ENCODE results near the gene WDR1. TPM values are rescaled to one million over a fixed set of nuclear protein-coding genes. Genes with fewer than 3 reads are reported as not detected.

Gene WDR1
- total and polyA plus RNA-seq, 3 experiments from 2014 or later, result 377 to 409 (median 409) TPM

DNA sequence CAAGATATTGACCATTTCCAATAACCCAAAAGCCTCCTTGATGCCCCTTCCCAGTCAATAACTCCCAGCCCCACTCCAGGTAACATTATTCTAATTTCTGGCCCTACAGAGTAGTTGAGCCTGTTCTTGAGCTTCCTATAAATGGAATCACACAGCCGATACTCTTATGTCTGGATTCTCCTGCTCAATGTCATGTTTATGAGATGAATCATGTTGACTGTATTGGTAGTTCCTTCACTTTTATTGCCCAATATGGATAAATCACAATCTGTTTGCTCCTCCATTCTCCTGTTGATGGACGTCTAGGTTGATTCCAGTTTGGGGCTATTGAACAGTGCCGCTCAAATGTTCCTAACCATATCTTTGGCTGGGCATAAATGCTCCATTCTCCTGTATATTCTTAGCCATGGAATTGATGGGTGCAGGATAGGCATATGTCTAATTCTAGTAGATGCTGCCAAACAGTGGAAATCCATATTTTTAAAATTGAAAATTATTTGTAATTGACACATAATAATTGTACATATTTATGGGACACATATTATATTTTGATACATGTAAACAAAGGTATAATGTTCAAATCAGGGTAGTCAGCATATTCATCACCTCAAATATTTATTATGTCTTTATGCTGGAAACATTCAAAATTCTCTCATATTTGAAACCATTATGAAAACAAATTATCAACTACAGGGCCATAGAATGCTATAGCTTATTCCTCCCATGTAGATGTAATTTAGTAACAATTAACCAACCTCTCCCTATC, 54.8 kb downstream of the WDR1 start:
- Mint-ChIP-seq H3K36me3 (peaks cover 7 to 66% (median 28%) of the 10 kb centered on the region in 3 donors), H3K4me1 (no peaks in the 10 kb centered on the region), H3K4me3 (no peak overlapping the region), H3K9me3 (no peaks in the 10 kb centered on the region), H3K27me3 (peaks cover 0 to 2% of the 10 kb centered on the region in 2 donors), H3K27ac (peak overlapping the region in 1 of 8 donors; percentile 28)
- peaks cover 11% of the 10 kb centered on the region for H3K36me3 ChIP-seq (ENCODE audit: insufficient read depth, low read length)
- ChIA-PET CTCF (no interaction called here), POLR2A (no interaction called here)
- no peaks in the 10 kb centered on the region for H3K4me1 ChIP-seq (ENCODE audit: insufficient read depth, low read length)
- no peaks in the 10 kb centered on the region for H3K27me3 ChIP-seq (ENCODE audit: insufficient read depth, low read length, poor library complexity, severe bottlenecking)
- DNase-seq, result no peak
- H3K4me3 ChIP-seq (ENCODE audit: low read length), result no peak overlapping the region
- no peaks in the 10 kb centered on the region for H3K9me3 ChIP-seq (ENCODE audit: low read length)
- H3K27ac ChIP-seq (ENCODE audit: low read depth, low read length), result no peak overlapping the region

DNA sequence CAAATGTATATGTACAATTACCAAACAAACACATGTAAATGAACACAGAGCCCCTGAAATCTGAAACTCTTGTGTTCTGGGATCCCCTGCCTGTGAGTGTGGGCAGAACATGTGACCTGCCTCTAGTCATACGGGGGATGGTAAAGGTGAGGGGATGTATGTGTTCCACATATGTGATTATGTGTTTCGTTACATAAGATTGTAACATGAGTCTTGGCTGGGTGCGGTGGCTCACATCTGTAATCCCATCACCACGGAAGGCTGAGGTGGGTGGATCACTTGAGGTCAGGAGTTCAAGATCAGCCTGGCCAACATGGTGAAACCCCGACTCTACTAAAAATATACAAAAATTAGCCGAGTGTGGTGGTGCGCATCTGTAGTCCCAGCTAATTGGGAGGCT, 58.2 kb downstream of the WDR1 start:
- Mint-ChIP-seq H3K4me3 (no peak overlapping the region), H3K36me3 (peaks cover 13 to 37% (median 24%) of the 10 kb centered on the region in 3 donors), H3K27ac (no peak overlapping the region), H3K9me3 (no peaks in the 10 kb centered on the region), H3K27me3 (no peaks in the 10 kb centered on the region), H3K4me1 (no peaks in the 10 kb centered on the region)
- Histone ChIP-seq H3K9me3 (ENCODE audit: low read length) (no peaks in the 10 kb centered on the region), H3K4me1 (ENCODE audit: insufficient read depth, low read length) (no peaks in the 10 kb centered on the region), H3K27ac (ENCODE audit: low read depth, low read length) (no peak overlapping the region), H3K4me3 (ENCODE audit: low read length) (no peak overlapping the region), H3K27me3 (ENCODE audit: insufficient read depth, low read length, poor library complexity, severe bottlenecking) (no peaks in the 10 kb centered on the region), H3K36me3 (ENCODE audit: insufficient read depth, low read length) (no peaks in the 10 kb centered on the region)
- no peak for DNase-seq
- CTCF ChIA-PET, result no interaction called here
- POLR2A ChIA-PET, result no interaction called here

DNA sequence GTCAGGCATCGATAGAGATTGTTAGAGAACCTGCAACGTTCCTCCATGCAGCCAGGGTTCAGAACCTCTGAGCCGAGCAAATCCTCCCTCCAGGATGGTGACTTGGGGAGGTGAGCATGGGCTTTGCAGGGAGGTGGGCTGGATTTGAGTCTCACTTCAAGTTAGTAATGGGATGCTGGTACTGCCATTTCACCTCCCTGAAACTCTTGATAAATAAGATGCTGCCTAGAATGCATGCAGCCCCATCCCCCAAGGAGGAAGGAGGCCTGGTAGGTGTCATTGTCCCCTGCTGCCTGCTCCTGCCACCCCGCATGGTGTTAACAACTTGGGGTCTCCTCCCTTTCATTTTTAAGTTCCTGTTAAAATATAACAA, 59.6 kb downstream of the WDR1 start:
- H3K27ac Mint-ChIP-seq, result peak overlapping the region in 1 of 8 donors; percentile 29
- Histone ChIP-seq H3K4me1 (ENCODE audit: insufficient read depth, low read length) (no peaks in the 10 kb centered on the region), H3K27me3 (ENCODE audit: insufficient read depth, low read length, poor library complexity, severe bottlenecking) (no peaks in the 10 kb centered on the region), H3K27ac (ENCODE audit: low read depth, low read length) (no peak overlapping the region), H3K4me3 (ENCODE audit: low read length) (no peak overlapping the region), H3K9me3 (ENCODE audit: low read length) (no peaks in the 10 kb centered on the region), H3K36me3 (ENCODE audit: insufficient read depth, low read length) (no peaks in the 10 kb centered on the region)
- peaks cover 13 to 26% (median 25%) of the 10 kb centered on the region in 3 donors for H3K36me3 Mint-ChIP-seq
- H3K4me3 Mint-ChIP-seq, result no peak overlapping the region
- no peaks in the 10 kb centered on the region for H3K9me3 Mint-ChIP-seq
- H3K27me3 Mint-ChIP-seq, result no peaks in the 10 kb centered on the region
- no peak for DNase-seq
- POLR2A ChIA-PET, result no interaction called here
- CTCF ChIA-PET, result no interaction called here
- no peaks in the 10 kb centered on the region for H3K4me1 Mint-ChIP-seq

DNA sequence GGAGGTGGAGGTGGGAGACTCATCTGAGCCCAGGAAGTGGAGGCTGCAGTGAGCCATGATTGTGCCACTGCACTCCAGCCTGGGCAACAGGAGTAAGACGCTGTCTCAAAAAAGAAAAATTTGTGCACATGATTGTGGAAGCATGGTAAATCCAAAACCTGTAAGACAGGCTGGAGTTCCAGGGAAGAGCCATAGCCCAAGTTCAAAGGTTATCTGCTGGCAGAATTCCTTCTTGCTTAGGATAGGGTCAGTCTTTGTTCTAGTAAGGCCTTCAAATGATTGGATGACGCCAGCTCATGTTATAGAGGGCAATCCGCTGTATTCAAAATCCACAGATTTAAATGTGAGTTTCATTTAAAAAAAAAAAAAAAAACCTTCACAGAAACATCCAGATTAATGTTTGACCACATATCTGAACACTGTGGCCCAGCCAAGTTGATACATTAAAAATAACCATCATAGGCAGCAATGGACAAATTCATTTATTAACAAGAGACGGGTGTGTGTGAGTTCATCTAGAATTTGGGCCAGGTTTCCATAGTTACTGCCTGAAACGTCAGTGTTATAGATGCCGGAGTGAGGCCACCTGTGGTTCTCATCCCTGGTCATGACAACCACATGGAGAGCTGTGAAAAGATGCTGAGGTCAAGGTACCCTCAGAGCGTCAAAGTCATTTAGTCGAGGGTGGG, 60.1 kb downstream of the WDR1 start:
- peaks cover 0 to 3% of the 10 kb centered on the region in 2 donors for H3K27me3 Mint-ChIP-seq
- no peaks in the 10 kb centered on the region for H3K4me1 ChIP-seq (ENCODE audit: insufficient read depth, low read length)
- H3K4me3 ChIP-seq (ENCODE audit: low read length), result no peak overlapping the region
- DNase-seq, result no peak
- peaks cover 13 to 23% (median 23%) of the 10 kb centered on the region in 3 donors for H3K36me3 Mint-ChIP-seq
- H3K27ac Mint-ChIP-seq, result no peak overlapping the region
- no peaks in the 10 kb centered on the region for H3K4me1 Mint-ChIP-seq
- no peak overlapping the region for H3K27ac ChIP-seq (ENCODE audit: low read depth, low read length)
- CTCF ChIA-PET, result no interaction called here
- POLR2A ChIA-PET, result no interaction called here
- H3K4me3 Mint-ChIP-seq, result no peak overlapping the region
- H3K27me3 ChIP-seq (ENCODE audit: insufficient read depth, low read length, poor library complexity, severe bottlenecking), result no peaks in the 10 kb centered on the region
- no peaks in the 10 kb centered on the region for H3K9me3 ChIP-seq (ENCODE audit: low read length)
- H3K36me3 ChIP-seq (ENCODE audit: insufficient read depth, low read length), result no peaks in the 10 kb centered on the region
- no peaks in the 10 kb centered on the region for H3K9me3 Mint-ChIP-seq

DNA sequence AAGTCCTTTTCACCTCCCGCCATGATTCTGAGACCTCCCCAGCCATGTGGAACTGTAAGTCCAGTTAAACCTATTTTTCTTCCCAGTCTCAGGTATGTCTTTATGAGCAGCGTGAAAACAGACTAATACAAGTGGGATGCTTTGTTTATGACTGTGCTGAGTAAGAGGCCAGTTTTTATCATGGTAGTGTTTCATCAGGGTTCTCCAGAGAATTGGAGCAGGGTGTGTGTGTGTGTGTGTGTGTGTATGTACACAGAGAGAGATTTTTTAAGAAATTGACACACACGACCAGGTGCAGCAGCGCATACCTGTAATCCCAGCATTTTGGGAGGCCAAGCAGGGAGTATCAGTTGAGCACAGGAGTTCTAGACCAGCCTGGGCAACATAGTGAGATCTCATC, 60.7 kb downstream of the WDR1 start:
- Mint-ChIP-seq H3K4me3 (no peak overlapping the region), H3K9me3 (no peaks in the 10 kb centered on the region), H3K27me3 (peaks cover 0 to 3% of the 10 kb centered on the region in 2 donors), H3K27ac (peak overlapping the region in 1 of 8 donors; percentile 58), H3K36me3 (peaks cover 13 to 20% (median 18%) of the 10 kb centered on the region in 3 donors), H3K4me1 (no peaks in the 10 kb centered on the region)
- Histone ChIP-seq H3K4me3 (ENCODE audit: low read length) (no peak overlapping the region), H3K27ac (ENCODE audit: low read depth, low read length) (no peak overlapping the region), H3K4me1 (ENCODE audit: insufficient read depth, low read length) (no peaks in the 10 kb centered on the region), H3K9me3 (ENCODE audit: low read length) (no peaks in the 10 kb centered on the region), H3K36me3 (ENCODE audit: insufficient read depth, low read length) (no peaks in the 10 kb centered on the region), H3K27me3 (ENCODE audit: insufficient read depth, low read length, poor library complexity, severe bottlenecking) (no peaks in the 10 kb centered on the region)
- POLR2A ChIA-PET, result no interaction called here
- DNase-seq, result no peak
- CTCF ChIA-PET, result no interaction called here

GRCh38 chr4:10054571-10055041, 62.0 kb downstream of the WDR1 start:
- Mint-ChIP-seq H3K27ac (no peak overlapping the region), H3K36me3 (peaks cover 11 to 22% (median 15%) of the 10 kb centered on the region in 3 donors), H3K4me1 (no peaks in the 10 kb centered on the region), H3K27me3 (peaks cover 3% of the 10 kb centered on the region in 2 donors), H3K4me3 (no peak overlapping the region), H3K9me3 (no peaks in the 10 kb centered on the region)
- no peaks in the 10 kb centered on the region for H3K36me3 ChIP-seq (ENCODE audit: insufficient read depth, low read length)
- no peaks in the 10 kb centered on the region for H3K27me3 ChIP-seq (ENCODE audit: insufficient read depth, low read length, poor library complexity, severe bottlenecking)
- DNase-seq, result no peak
- no peaks in the 10 kb centered on the region for H3K4me1 ChIP-seq (ENCODE audit: insufficient read depth, low read length)
- no peak overlapping the region for H3K27ac ChIP-seq (ENCODE audit: low read depth, low read length)
- ChIA-PET POLR2A (no interaction called here), CTCF (no interaction called here)
- H3K4me3 ChIP-seq (ENCODE audit: low read length), result no peak overlapping the region
- H3K9me3 ChIP-seq (ENCODE audit: low read length), result no peaks in the 10 kb centered on the region

GRCh38 chr4:10053635-10054453, 62.8 kb downstream of the WDR1 start:
- H3K9me3 ChIP-seq (ENCODE audit: low read length), result no peaks in the 10 kb centered on the region
- H3K4me3 Mint-ChIP-seq, result no peak overlapping the region
- H3K36me3 ChIP-seq (ENCODE audit: insufficient read depth, low read length), result no peaks in the 10 kb centered on the region
- peak overlapping the region in 1 of 8 donors; percentile 72 for H3K27ac Mint-ChIP-seq
- H3K4me1 Mint-ChIP-seq, result peaks cover 0 to 5% (median 4%) of the 10 kb centered on the region in 3 donors
- ChIA-PET CTCF (no interaction called here), POLR2A (no interaction called here)
- H3K27me3 ChIP-seq (ENCODE audit: insufficient read depth, low read length, poor library complexity, severe bottlenecking), result no peaks in the 10 kb centered on the region
- H3K27me3 Mint-ChIP-seq, result peaks cover 3 to 6% of the 10 kb centered on the region in 2 donors
- H3K4me3 ChIP-seq (ENCODE audit: low read length), result no peak overlapping the region
- H3K4me1 ChIP-seq (ENCODE audit: insufficient read depth, low read length), result no peaks in the 10 kb centered on the region
- no peak overlapping the region for H3K27ac ChIP-seq (ENCODE audit: low read depth, low read length)
- H3K36me3 Mint-ChIP-seq, result peaks cover 12 to 21% (median 16%) of the 10 kb centered on the region in 3 donors
- DNase-seq, result no peak
- H3K9me3 Mint-ChIP-seq, result no peaks in the 10 kb centered on the region
